Adrenal gland (tissue), 12 donors: ENCODE results near the gene THSD4. TPM values are rescaled to one million over a fixed set of nuclear protein-coding genes. Genes with fewer than 3 reads are reported as not detected.

Experiments
- DNase-seq, 7 donors: peaks; one replicate each; pipeline ENCODE4 v3.0.0-alpha.2; 2019 to 2020
- H3K27ac ChIP-seq, 5 donors: fragments of 200-600 bp; sonication (generic) in 4 of 5; 1 replicate in 3 of 5; 2 replicates in 2 of 5; pipeline versions ENCODE4 v1.5.1 to v1.8.0; 2016 to 2020; ENCODE audit warnings: mild to moderate bottlenecking in 1 of 5
- H3K27me3 ChIP-seq: fragments of 200-600 bp; 2 replicates; pipeline ENCODE4 v1.8.0; 2021
- H3K36me3 ChIP-seq, 2 donors: fragments of 200-600 bp; replicated peaks in 1 of 2; 1 replicate in 1 of 2; 2 replicates in 1 of 2; pipeline versions ENCODE4 v1.5.1 to v1.8.0; 2018 to 2022
- H3K4me1 ChIP-seq, 2 donors: fragments of 200-600 bp; replicated peaks in 1 of 2; 1 replicate in 1 of 2; 2 replicates in 1 of 2; pipeline versions ENCODE4 v1.5.1 to v1.8.0; 2018 to 2021
- H3K4me3 ChIP-seq, 4 donors: fragments of 200-600 bp; sonication (generic) in 3 of 4; one replicate each; pipeline ENCODE4 v1.5.1; 2016 to 2018
- H3K9me3 ChIP-seq, 3 donors: fragments of 200-600 bp; sonication (generic) in 1 of 3; replicated peaks in 1 of 3; 1 replicate in 2 of 3; 2 replicates in 1 of 3; pipeline versions ENCODE4 v1.5.1 to v1.8.0; 2016 to 2021
- POLR2A ChIP-seq, 2 donors: fragments of 450-650 bp; IDR thresholded peaks; one replicate each; pipeline ENCODE4 v1.6.1; 2017; ENCODE audit warnings: antibody characterized with exemption in 2 of 2, mild to moderate bottlenecking in 2 of 2, moderate library complexity in 1 of 2
- WGBS, 4 donors: extraction: QIAGEN DNeasy Blood & Tissue Kit in 2 of 4; methylation state at CpG; one replicate each; pipeline versions ENCODE4 v1.1.5 to v1.1.7; 2013 to 2017; 5-methylcytosine and 5-hydroxymethylcytosine counted together
- intact Hi-C, 2 donors: fragments of 100-400 bp; cut with DNase I; formaldehyde crosslinking; loops; one replicate each; pipeline versions ENCODE4 v1.14.1 to v1.15.0; 2022 to 2023
- polyA plus RNA-seq, 3 donors: library from polyadenylated mRNA; stranded (reverse); fragments of 200-250 nt in 2 of 3; fragments of 350-450 nt in 1 of 3; fragmentation: Illumina TruSeq in 1 of 3; extraction: RNeasy Lipid Tissue Mini Kit (QIAGEN cat#74804) in 1 of 3; gene quantifications; one replicate each; pipeline ENCODE4 v1.2.3, GENCODE V29; 2013 to 2014
- total RNA-seq, 9 donors: library from RNA; depleted of rRNA in 4 of 9; stranded (reverse); fragments of >200 nt in 4 of 9; fragments of 120-200 nt in 1 of 9; fragmentation: NEBNext Ultra II Directional in 1 of 9; extraction: Animal tissue kit (Norgen Biotek cat#: 25700) in 1 of 9; gene quantifications; one replicate each; pipeline versions ENCODE4 v1.1.0 to v1.2.4, GENCODE V29; 2013 to 2023
- TF ChIP-seq, protein P1 (sequence below), 6 experiments: fragments of 450-650 bp in 4 of 6; fragments of 200-600 bp in 2 of 6; sonication (generic) in 1 of 6; IDR thresholded peaks; 1 replicate in 5 of 6; 2 replicates in 1 of 6; pipeline versions ENCODE4 v1.5.1 to v1.8.0; 2016 to 2021; ENCODE audit warnings: antibody characterized with exemption in 6 of 6, mild to moderate bottlenecking in 2 of 6, moderate library complexity in 1 of 6
- donor health status: healthy with polysubstance abuse.
- donor health status: Bipolar disorder and iron deficiency.
- donor health status: DM: yes; HTN: yes; CAD: no.
- donor health status: DM: no; HTN: no; CAD: no.
- donor health status: DM: no; HTN: no; CAD: no.
- donor health status: DM: yes; HTN: yes; CAD: no.

The THSD4 gene
- total and polyA plus RNA-seq, 12 donors = 5.3 to 53.2 (median 23.2) TPM

DNA sequence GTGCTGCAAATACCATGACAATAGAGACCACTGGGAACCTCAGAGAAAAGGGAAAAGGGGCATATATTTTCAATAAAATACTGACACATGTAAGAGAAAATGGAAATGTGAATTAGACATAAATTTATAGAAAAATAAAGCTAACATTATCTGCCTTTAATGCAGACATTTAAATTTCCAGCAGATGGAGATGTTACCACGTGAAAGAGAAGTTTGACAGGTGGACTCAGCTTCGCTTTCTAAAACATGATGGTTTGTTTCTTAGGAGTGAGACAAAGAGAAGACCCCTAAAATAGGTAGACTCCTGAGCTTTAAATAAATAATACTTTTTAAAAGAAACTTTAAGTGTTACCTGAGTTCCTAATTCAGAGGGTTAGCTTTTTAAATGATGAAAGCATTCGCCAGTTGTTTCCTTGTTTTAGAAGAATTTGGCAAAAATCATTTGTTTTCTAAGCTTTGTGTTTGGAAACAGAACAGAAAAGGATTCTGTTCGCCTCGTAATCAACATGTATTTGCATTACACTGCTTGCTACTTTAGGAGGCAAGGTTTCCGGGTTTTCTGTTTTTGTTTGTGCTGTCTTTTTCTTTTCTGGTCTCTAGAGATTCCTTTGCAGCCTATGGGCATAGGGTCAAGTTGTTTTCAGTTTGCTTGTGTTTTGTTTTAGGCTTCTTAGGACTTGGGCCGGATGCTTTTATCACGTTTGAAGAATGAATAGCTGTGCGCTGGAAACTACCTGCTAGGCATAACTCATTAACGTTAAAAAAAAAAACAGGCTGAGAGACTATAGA is 271.4 kb downstream of the THSD4 start:
- Histone ChIP-seq H3K4me3 (no peak overlapping the region), H3K4me1 (peaks cover 0 to 25% of the 10 kb centered on the region in 2 donors), H3K27ac (no peak overlapping the region), H3K9me3 (no peaks in the 10 kb centered on the region), H3K36me3 (no peaks in the 10 kb centered on the region), H3K27me3 (no peaks in the 10 kb centered on the region)
- TF ChIP-seq, protein P1, sequence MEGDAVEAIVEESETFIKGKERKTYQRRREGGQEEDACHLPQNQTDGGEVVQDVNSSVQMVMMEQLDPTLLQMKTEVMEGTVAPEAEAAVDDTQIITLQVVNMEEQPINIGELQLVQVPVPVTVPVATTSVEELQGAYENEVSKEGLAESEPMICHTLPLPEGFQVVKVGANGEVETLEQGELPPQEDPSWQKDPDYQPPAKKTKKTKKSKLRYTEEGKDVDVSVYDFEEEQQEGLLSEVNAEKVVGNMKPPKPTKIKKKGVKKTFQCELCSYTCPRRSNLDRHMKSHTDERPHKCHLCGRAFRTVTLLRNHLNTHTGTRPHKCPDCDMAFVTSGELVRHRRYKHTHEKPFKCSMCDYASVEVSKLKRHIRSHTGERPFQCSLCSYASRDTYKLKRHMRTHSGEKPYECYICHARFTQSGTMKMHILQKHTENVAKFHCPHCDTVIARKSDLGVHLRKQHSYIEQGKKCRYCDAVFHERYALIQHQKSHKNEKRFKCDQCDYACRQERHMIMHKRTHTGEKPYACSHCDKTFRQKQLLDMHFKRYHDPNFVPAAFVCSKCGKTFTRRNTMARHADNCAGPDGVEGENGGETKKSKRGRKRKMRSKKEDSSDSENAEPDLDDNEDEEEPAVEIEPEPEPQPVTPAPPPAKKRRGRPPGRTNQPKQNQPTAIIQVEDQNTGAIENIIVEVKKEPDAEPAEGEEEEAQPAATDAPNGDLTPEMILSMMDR (IDR thresholded peaks at IDR 0.05) = peak; percentile 10 to 71 (median 54)
- TF ChIP-seq POLR2A (IDR thresholded peaks at IDR 0.05) = no peak
- DNase-seq = peak in 1 of 7 donors; percentile 21
- WGBS, 4 donors = 39 to 53% (median 52%) methylated on average over 10 of the region's 10 CpGs
- intact Hi-C loops = loop anchor here (5.0 to 10.0 kb wide), 2 partner anchors 48 to 51 kb away; no protein-coding TSS in a partner anchor

DNA sequence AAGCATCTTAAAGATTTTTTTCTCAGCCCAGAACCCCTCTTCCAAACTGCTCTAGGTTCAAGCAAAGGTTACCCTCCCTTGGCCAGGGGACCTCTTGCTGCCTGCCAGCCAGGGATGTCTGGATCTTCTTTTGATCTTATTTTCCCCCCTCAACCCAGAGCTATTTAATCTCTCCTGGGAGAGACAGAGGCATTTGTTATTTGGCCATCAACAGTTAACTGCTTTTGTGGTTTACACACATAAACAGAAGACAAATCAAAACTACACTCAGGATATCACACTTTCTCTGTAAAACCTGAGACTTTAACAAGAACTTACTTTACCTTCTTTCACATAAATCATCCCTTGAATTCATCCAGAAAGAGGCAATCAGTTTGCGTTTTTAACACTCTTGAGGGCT is 272.5 kb downstream of the THSD4 start:
- H3K27ac ChIP-seq = no peak overlapping the region
- no peak overlapping the region for H3K4me3 ChIP-seq
- peaks cover 0 to 25% of the 10 kb centered on the region in 2 donors for H3K4me1 ChIP-seq
- WGBS, 4 donors = 81 to 96% (median 85%) methylated on average over 1 of the region's 1 CpG
- TF ChIP-seq POLR2A (IDR thresholded peaks at IDR 0.05) = no peak
- TF ChIP-seq, protein P1 (IDR thresholded peaks at IDR 0.05) = no peak
- no peak for DNase-seq
- intact Hi-C loops = loop anchor here (5.0 to 10.0 kb wide), 2 partner anchors 47 to 49 kb away; no protein-coding TSS in a partner anchor
- H3K36me3 ChIP-seq = no peaks in the 10 kb centered on the region
- no peaks in the 10 kb centered on the region for H3K27me3 ChIP-seq
- H3K9me3 ChIP-seq = no peaks in the 10 kb centered on the region

DNA sequence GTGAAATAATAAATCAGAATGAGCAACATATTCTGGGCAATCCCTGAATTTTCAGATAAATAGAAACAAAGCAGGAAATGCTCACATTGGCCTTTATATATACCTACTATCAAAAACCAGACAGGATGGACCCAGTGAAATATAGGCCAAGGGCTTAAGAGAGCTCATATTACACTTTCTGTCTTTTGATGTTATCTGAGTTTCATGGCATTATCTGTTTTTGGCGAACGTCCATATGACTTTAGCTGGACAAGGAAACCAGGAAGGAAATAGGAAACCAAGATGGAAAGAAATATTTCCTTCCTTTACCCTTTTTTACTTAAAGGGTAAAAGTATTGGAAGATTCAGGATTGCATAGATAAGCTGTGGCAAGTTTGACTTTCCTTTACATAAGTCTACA is 274.8 kb downstream of the THSD4 start:
- Histone ChIP-seq H3K27ac (peak overlapping the region in 3 of 5 donors; percentile 5 to 44 (median 28)), H3K9me3 (no peaks in the 10 kb centered on the region), H3K36me3 (no peaks in the 10 kb centered on the region), H3K4me3 (no peak overlapping the region), H3K27me3 (no peaks in the 10 kb centered on the region), H3K4me1 (peaks cover 0 to 22% of the 10 kb centered on the region in 2 donors)
- intact Hi-C loops = no loop called here
- DNase-seq = peak in 1 of 7 donors; percentile 18
- WGBS, 4 donors = 15 to 36% (median 32%) methylated on average over 2 of the region's 2 CpGs
- TF ChIP-seq POLR2A (IDR thresholded peaks at IDR 0.05) = no peak
- TF ChIP-seq, protein P1 (IDR thresholded peaks at IDR 0.05) = no peak

DNA sequence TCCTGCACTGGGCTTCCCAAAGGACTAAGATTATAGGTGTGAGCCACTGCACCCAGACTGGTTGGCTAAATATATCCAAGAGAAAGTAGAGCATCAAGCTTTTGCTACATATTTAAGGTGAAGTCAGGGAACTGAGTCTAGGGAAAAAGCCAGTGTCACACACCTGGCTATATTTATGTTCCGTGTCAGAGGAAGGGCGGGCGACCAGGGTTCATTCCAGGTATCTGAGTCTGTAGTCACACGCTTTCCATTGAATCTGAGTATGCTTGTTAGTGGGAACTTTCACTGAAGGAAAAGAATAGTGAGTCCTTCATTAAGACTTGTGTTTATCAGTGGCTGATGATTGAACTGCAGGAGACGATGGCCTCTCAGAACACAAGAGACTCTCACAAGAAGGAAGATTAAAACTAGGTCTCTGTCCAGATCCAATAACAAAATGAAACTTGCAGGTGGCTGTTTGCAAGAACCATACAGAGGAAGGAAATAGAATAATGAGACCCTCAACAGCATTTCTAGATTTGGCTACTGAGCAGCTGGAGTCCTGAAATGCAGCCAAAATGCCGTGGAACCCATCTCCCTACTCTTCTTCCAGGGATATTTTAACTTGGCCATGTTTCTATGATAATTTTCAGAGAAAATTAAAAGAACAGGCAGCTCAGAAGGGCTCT is 276.3 kb downstream of the THSD4 start:
- Histone ChIP-seq H3K4me1 (peaks cover 0 to 10% of the 10 kb centered on the region in 2 donors), H3K4me3 (no peak overlapping the region), H3K36me3 (no peaks in the 10 kb centered on the region), H3K9me3 (no peaks in the 10 kb centered on the region), H3K27me3 (no peaks in the 10 kb centered on the region), H3K27ac (no peak overlapping the region)
- intact Hi-C loops = no loop called here
- 75 to 83% (median 79%) methylated on average over 6 of the region's 6 CpGs for WGBS, 4 donors
- DNase-seq = no peak
- TF ChIP-seq POLR2A (IDR thresholded peaks at IDR 0.05) = no peak
- TF ChIP-seq, protein P1 (IDR thresholded peaks at IDR 0.05) = no peak
